Uterus (tissue), 4 donors: ENCODE measurements around the gene TRIM58. TPM values are rescaled to one million over a fixed set of nuclear protein-coding genes. Genes with fewer than 3 reads are reported as not detected.

Source experiments
- DNase-seq, 2 donors: peaks; one replicate each; pipeline ENCODE4 v3.0.0-alpha.2; 2019 to 2020
- H3K27ac ChIP-seq, 2 donors: fragments of 200-600 bp; sonication (generic); 1 replicate in 1 of 2; 2 replicates in 1 of 2; pipeline ENCODE4 v1.5.1; 2016 to 2018
- H3K27me3 ChIP-seq, 2 donors: fragments of 200-600 bp; sonication (generic); one replicate each; pipeline ENCODE4 v1.5.1; 2018 to 2019; ENCODE audit warnings: control low read depth in 1 of 2
- H3K36me3 ChIP-seq, 2 donors: fragments of 200-600 bp; sonication (generic); one replicate each; pipeline ENCODE4 v1.5.1; 2019; ENCODE audit warnings: control low read depth in 1 of 2
- H3K4me1 ChIP-seq, 2 donors: fragments of 200-600 bp; sonication (generic); one replicate each; pipeline ENCODE4 v1.5.1; 2018 to 2019; ENCODE audit warnings: control low read depth in 1 of 2
- H3K4me3 ChIP-seq, 2 donors: fragments of 200-600 bp; sonication (generic); 1 replicate in 1 of 2; 2 replicates in 1 of 2; pipeline ENCODE4 v1.5.1; 2018 to 2019; ENCODE audit warnings: mild to moderate bottlenecking in 1 of 2
- H3K9me3 ChIP-seq, 2 donors: fragments of 200-600 bp; sonication (generic); one replicate each; pipeline ENCODE4 v1.5.1; 2019; ENCODE audit warnings: control low read depth in 1 of 2
- CTCF ChIP-seq, 4 experiments: fragments of 200-600 bp in 2 of 4; fragments of 450-650 bp in 2 of 4; sonication (generic) in 2 of 4; IDR thresholded peaks; one replicate each; pipeline ENCODE4 v1.5.1; 2016 to 2019; ENCODE audit warnings: antibody characterized with exemption in 4 of 4, mild to moderate bottlenecking in 2 of 4, moderate library complexity in 1 of 4
- POLR2A ChIP-seq, 2 donors: fragments of 450-650 bp; IDR thresholded peaks; one replicate each; pipeline ENCODE4 v1.6.1; 2016; ENCODE audit warnings: antibody characterized with exemption in 2 of 2, mild to moderate bottlenecking in 1 of 2, moderate library complexity in 1 of 2
- intact Hi-C: fragments of 100-400 bp; cut with DNase I; formaldehyde crosslinking; loops from one replicate; pipeline ENCODE4 v1.15.1; 2023; ENCODE audit warnings: low total_unique reads
- total RNA-seq, 4 donors: library from RNA; depleted of rRNA in 3 of 4; stranded (reverse); fragments of >200 nt in 3 of 4; gene quantifications; one replicate each; pipeline versions ENCODE4 v1.1.0 to v1.2.4, GENCODE V29; 2014 to 2023
- donor health status: DM: yes; HTN: yes; CAD: no.

The TRIM58 gene
- total RNA-seq, 4 donors from 2014 or later: 0.88 to 10.3 (median 2.1) TPM

- intact Hi-C loops: no loop called here
- no peak overlapping the region for H3K27ac ChIP-seq
- H3K27me3 ChIP-seq: no peaks in the 10 kb centered on the region
- no peaks in the 10 kb centered on the region for H3K4me1 ChIP-seq
- H3K36me3 ChIP-seq: no peaks in the 10 kb centered on the region
- no peak for TF ChIP-seq CTCF (IDR thresholded peaks at IDR 0.05)
- no peak for TF ChIP-seq POLR2A (IDR thresholded peaks at IDR 0.05)
- no peak for DNase-seq
- H3K9me3 ChIP-seq: no peaks in the 10 kb centered on the region
- no peak overlapping the region for H3K4me3 ChIP-seq
Measured at GRCh38 chr1:247905181-247905580, 48.2 kb downstream of the TRIM58 start.

- H3K27me3 ChIP-seq: no peaks in the 10 kb centered on the region
- no peaks in the 10 kb centered on the region for H3K9me3 ChIP-seq
- intact Hi-C loops: no loop called here
- H3K36me3 ChIP-seq: no peaks in the 10 kb centered on the region
- TF ChIP-seq POLR2A (IDR thresholded peaks at IDR 0.05) (no peak), CTCF (IDR thresholded peaks at IDR 0.05) (no peak)
- no peaks in the 10 kb centered on the region for H3K4me1 ChIP-seq
- DNase-seq: no peak
- H3K4me3 ChIP-seq: no peak overlapping the region
- no peak overlapping the region for H3K27ac ChIP-seq
Measured at GRCh38 chr1:247905910-247906503, 49.0 kb downstream of the TRIM58 start.

GRCh38 chr1:247906504-247907047 is 49.6 kb downstream of the TRIM58 start:
- Histone ChIP-seq H3K36me3 (no peaks in the 10 kb centered on the region), H3K27me3 (no peaks in the 10 kb centered on the region), H3K9me3 (no peaks in the 10 kb centered on the region), H3K4me1 (no peaks in the 10 kb centered on the region), H3K27ac (no peak overlapping the region), H3K4me3 (no peak overlapping the region)
- TF ChIP-seq CTCF (IDR thresholded peaks at IDR 0.05): no peak
- no peak for TF ChIP-seq POLR2A (IDR thresholded peaks at IDR 0.05)
- intact Hi-C loops: no loop called here
- no peak for DNase-seq

GRCh38 chr1:247908766-247909165 is 51.8 kb downstream of the TRIM58 start:
- Histone ChIP-seq H3K36me3 (no peaks in the 10 kb centered on the region), H3K27ac (no peak overlapping the region), H3K27me3 (no peaks in the 10 kb centered on the region), H3K4me1 (no peaks in the 10 kb centered on the region), H3K4me3 (no peak overlapping the region), H3K9me3 (no peaks in the 10 kb centered on the region)
- no peak for DNase-seq
- TF ChIP-seq POLR2A (IDR thresholded peaks at IDR 0.05) (no peak), CTCF (IDR thresholded peaks at IDR 0.05) (no peak)
- intact Hi-C loops: no loop called here

GRCh38 chr1:247913786-247914185 is 56.8 kb downstream of the TRIM58 start:
- no peaks in the 10 kb centered on the region for H3K36me3 ChIP-seq
- TF ChIP-seq CTCF (IDR thresholded peaks at IDR 0.05): no peak
- TF ChIP-seq POLR2A (IDR thresholded peaks at IDR 0.05): no peak
- no peaks in the 10 kb centered on the region for H3K27me3 ChIP-seq
- H3K4me1 ChIP-seq: no peaks in the 10 kb centered on the region
- H3K9me3 ChIP-seq: no peaks in the 10 kb centered on the region
- H3K27ac ChIP-seq: no peak overlapping the region
- DNase-seq: no peak
- intact Hi-C loops: no loop called here
- no peak overlapping the region for H3K4me3 ChIP-seq
